OCI-LY1 (cell line): ENCODE measurements around the gene FMO2.

Experiments used
- CTCF ChIP-seq: fragments of 200-600 bp; sonication (generic), shearing (Covaris generic); IDR thresholded peaks from 2 replicates; pipeline ENCODE4 v1.5.1; 2017; ENCODE audit warnings: mild to moderate bottlenecking, antibody characterized with exemption, low read length, moderate library complexity, mixed read lengths
- EZH2 ChIP-seq: fragments of 200-600 bp; sonication (generic), shearing (Covaris generic); IDR thresholded peaks from 2 replicates; pipeline ENCODE4 v1.8.0; 2017; ENCODE audit warnings: borderline replicate concordance, mixed run types, mild to moderate bottlenecking, antibody characterized with exemption, low read length, moderate library complexity, mixed read lengths

GRCh38 chr1:171248302-171248701 is 63.2 kb downstream of the FMO2 start, which contains the start of gene FMO1:
- TF ChIP-seq CTCF (no peak), EZH2 (no peak)
